VCaP (cell line): Measurements from ENCODE around the gene TCAP.

Experiments used
- H3K27ac ChIP-seq: fragments of 450-650 bp; 2 replicates; pipeline ENCODE4 v1.5.1; 2017
- CTCF ChIP-seq: fragments of 450-650 bp; conservative IDR thresholded peaks from 2 replicates; pipeline ENCODE4 v1.5.1; 2017; ENCODE audit warnings: mild to moderate bottlenecking, moderate library complexity

The TCAP gene

GRCh38 chr17:39619786-39620101, 45.4 kb upstream of the TCAP start:
- 0 out of 2 replicates have a peak overlapping the region, but pooled peaks have one; percentile 96 for H3K27ac ChIP-seq
- no peak for TF ChIP-seq CTCF

- peak; percentile 100 for TF ChIP-seq CTCF
- H3K27ac ChIP-seq = peak overlapping the region; percentile 26; the same call in 1 of the 2 replicates
Observed at GRCh38 chr17:39621523-39622379, 43.4 kb upstream of the TCAP start.

GRCh38 chr17:39622380-39623006, 42.7 kb upstream of the TCAP start:
- TF ChIP-seq CTCF = no peak
- H3K27ac ChIP-seq = peak overlapping the region; percentile 26; the same call in 1 of the 2 replicates

GRCh38 chr17:39623356-39623950, 41.7 kb upstream of the TCAP start:
- H3K27ac ChIP-seq = no peak overlapping the region
- peak; percentile 97 for TF ChIP-seq CTCF

GRCh38 chr17:39624313-39624712, 40.8 kb upstream of the TCAP start:
- H3K27ac ChIP-seq = no peak overlapping the region
- no peak for TF ChIP-seq CTCF

- no peak overlapping the region for H3K27ac ChIP-seq
- TF ChIP-seq CTCF = no peak
Observed at GRCh38 chr17:39625198-39625785, 39.9 kb upstream of the TCAP start.
